HG02798 (cell line): ENCODE results near the gene KDM5A.

Source experiments
- ATAC-seq: cut with Tn5 transposase; IDR thresholded peaks from one replicate; pipeline ENCODE4 v1.9.1; 2021; ENCODE audit warnings: mild to moderate bottlenecking; ENCODE audit not compliant: unreplicated experiment, poor library complexity

Gene KDM5A

GRCh38 chr12:278046-278445 lies 111.1 kb downstream of the KDM5A start:
- no peak for ATAC-seq

DNA sequence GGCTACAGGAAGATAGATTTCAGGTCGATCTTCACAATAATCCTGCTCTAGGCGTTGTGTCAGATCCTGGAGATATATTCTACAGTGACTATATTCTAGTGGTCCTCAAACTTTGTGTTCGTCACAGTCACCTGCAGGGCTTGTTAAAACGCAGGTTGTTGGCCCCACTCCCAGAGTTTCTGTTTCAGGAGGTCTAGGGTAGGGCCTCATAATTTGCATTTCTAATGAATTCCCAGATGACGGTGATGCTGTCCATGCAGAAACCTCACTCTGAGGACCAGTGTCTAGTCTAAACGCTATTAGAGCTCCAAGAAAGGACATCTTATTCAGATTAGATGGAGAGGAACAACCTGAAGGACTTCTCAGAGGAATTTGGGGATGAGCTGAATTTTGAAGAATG lies 113.3 kb downstream of the KDM5A start:
- ATAC-seq = no peak

DNA sequence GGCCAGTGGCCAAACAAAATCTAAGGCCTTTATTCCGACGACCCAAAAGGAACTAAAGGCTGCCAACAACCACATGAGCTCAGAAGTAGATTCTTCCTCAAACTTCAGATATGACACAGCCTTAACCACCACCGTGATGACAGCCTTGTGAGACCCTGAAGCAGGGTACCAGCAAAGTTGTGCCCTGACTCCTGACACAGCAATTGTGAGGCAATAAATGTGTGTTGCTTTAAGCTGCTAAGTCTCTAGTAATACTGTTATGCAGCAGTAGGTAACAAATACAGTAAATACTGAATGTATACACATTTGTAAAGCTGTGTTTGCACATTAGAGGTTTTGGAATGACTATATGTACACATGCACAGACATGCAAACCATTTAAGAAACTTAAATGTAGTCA lies 115.7 kb downstream of the KDM5A start:
- ATAC-seq = no peak

- ATAC-seq = no peak
Observed at GRCh38 chr12:272942-273341, 116.2 kb downstream of the KDM5A start.

DNA sequence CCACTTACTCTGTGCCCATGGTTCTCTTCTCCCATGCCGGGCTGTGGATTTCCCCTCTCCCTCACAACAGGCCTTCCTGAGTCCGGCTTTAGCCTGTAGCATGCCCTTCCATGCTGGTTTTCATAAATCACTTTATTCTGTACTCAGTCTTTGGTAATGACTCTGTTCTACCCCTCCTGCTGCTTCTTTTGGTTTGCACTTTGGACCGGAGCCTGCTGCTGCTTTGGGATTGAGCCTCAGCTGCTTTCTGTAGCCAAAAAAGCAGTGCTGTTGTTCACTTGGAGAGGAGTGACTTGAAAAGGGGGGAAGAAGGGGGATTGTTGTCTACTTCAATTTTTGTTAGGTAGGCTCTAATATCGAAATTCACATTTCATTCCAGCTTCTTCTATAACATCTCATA lies 118.0 kb downstream of the KDM5A start:
- no peak for ATAC-seq

GRCh38 chr12:269191-269590 lies 119.9 kb downstream of the KDM5A start:
- ATAC-seq = no peak

DNA sequence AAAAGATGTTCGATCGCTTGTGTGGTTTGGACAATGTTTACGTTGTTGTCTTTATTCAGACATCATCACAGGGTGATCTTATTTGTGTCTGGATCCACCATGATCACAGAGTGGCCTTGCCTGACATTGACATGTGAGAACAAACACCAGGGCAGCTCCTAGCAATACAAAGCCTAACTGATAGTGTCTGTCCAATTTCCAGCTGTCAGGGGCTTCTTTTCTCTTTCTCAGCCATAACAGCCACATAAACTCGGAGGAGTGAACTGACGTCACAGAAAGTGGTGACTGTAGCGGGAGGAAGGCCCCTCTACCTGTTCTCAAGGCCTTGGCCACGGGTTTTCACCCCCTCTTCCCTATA lies 120.7 kb downstream of the KDM5A start:
- ATAC-seq = no peak

GRCh38 chr12:267581-268482 lies 121.3 kb downstream of the KDM5A start:
- no peak for ATAC-seq

DNA sequence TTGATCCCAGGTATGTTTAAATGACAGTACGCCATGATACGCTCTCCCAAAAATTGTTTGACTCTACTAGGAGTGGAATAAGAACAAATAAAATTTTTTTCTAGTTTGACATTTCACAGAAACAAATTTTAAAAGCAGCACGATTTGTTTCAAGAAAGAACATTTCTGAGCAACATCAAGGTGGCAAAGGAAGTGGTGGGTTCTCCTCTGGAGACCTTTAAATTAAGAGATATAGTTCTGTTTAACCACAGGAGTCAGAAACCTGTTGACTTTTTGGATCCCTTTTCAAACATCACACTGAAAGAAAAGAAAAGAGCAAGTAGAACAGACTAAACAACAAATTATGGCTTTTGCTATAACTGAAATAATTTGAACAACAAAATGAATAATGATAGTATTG lies 124.0 kb downstream of the KDM5A start:
- no peak for ATAC-seq

DNA sequence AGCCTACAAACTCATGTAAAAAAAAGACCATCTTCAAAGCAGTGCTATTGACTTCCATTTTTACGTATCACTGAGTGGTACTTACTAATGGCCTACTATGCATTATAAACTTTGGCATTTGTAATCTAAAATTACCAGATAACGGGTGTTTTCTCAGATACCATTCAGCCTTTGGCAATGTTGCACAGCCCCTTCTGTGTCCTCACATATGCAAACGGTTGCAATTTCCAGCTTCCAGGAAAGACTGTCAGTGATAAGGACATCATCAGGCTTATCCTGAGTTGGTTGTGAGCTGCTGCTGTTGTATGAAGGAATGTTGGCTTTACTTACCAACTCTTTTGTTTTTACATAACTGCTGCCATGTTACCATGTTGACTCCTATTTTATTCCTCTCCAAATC lies 124.9 kb downstream of the KDM5A start:
- no peak for ATAC-seq

GRCh38 chr12:263574-263973 lies 125.5 kb downstream of the KDM5A start:
- no peak for ATAC-seq

DNA sequence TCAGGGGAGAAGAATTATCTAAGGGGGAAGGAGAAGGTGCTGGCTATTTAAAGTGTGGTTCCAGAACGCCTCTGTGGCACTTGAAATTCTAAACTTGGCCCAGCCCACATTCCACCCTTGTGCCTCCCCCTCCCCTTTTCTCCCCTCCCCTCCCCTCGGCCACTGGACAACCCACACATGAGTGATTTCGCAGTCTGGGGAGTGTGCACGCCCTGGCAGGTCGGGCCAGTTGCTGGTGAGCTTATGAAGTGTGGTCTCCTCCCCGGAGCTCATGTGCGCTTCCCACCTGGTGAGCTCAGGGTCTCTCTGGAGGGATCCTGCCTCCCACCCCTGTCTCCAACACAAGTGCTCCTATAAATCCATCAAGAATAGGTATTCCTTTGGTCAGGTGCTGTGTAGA lies 126.3 kb downstream of the KDM5A start, which contains the start of gene SLC6A13:
TSS of gene SLC6A13 (minus strand) at position 20 of the 400 bp plus-strand sequence. CDS start 2,784 bp downstream, outside the sequence.
- no peak for ATAC-seq

- no peak for ATAC-seq
Observed at GRCh38 chr12:262113-262512, 127.0 kb downstream of the KDM5A start.

DNA sequence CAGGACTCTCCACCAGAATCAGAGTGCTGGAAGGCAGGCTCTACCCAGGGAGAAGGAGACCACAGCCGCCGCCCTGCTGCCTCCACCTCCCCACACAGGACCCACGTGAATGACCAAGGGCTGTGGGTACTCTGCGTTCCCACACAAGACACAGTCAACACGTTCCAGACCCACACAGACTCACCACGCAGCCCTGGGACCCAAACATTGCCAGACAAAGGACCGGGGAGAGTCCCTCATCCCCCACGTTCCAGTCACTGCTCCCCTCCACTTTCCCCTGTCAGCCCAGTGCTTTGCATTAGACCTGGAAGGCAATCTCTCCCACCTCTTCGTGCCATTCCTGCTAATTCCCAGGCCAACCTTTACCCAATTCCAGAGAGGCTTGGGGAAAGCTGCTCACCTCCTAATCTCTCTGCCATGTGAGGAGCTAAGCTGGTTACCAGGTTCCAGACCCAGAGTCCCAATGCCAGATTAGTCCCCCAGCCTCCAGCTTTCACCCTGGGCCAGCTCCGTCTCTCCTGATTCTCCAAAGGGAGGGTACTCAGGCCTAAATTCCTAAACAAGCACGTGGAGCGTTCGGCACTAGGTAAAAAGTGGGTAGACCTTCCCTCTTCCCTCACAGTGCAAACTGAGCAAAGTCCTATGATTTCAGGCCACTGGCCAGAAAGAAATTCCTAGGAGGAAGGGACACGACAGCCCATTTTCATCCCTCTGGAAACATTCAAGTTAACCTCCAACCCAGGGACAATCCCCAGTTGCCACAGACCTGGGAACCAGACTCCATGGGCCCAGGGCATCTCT lies 131.4 kb downstream of the KDM5A start:
- no peak for ATAC-seq

GRCh38 chr12:256958-257357 lies 132.2 kb downstream of the KDM5A start:
- no peak for ATAC-seq

GRCh38 chr12:256225-256624 lies 132.9 kb downstream of the KDM5A start:
- no peak for ATAC-seq

DNA sequence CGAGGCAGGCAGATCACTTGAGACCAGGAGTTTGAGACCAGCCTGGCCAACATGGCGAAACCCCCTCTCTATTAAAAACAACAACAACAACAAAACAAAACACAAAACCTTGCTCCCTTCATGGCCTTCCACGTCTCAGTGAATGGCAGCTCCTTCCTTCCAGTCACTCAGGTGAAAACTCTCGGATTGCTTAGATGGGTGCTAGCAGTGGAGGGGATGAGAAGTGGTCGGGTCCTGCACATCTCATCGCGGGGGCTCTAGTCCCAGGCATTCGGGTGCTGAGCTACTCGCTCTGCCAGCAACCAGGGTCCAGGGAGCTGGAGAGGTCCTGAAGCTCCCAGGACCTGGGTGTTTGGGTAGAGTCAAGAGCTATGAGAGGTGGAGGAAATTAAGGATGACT lies 134.2 kb downstream of the KDM5A start:
- ATAC-seq = no peak

DNA sequence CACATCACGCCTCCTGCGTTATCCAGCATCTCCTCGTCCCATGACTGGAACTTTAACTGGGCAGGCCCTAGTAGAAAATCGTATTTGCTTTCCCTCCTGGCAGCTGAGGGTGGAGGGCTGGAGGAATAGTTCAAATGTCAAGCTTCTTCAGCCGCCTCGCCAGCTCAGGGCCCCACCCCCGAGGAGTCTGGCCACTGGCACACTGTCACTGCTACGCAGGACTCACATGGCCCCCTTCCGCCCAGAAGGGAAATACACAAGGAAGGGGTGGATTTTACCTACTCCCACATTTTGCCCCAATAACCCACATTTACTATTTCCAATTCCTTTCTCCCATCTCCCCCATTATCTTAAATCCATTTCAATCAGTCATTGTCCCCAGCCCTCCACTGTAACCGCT lies 135.1 kb downstream of the KDM5A start:
- no peak for ATAC-seq

DNA sequence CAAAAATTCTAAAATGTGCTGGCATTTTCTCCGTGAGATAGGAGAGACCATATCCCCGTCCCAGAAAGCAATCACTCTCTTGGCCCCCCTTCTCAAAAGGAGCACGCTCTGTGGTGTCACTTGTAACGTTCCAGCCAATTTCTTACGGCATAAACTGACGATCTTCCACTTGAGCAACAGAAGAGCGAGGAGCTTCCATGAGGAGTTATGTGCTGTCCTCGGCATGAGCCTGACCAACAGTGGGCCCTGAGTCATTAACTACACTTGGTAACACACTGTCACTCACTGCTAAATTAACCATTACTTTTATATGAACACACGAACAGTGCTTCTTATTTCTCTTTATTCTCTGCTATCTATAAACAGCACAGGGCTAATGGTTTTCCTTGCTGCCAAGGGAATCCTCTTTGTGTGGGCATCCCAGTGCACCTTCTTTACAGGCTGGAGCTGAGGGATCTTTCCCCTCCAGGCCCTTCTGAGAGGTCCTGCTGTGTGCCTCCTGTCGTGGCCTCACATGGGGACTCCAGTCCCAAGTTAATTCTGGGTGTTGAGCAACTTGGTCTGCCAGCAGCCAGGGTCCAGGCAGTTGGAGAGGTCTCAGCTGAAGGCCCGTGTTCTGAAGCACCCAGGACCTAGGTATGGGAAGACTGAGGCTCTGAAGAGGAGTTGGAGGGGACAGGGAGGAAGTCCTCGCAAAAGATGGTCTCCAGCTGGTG lies 135.8 kb downstream of the KDM5A start:
- no peak for ATAC-seq

DNA sequence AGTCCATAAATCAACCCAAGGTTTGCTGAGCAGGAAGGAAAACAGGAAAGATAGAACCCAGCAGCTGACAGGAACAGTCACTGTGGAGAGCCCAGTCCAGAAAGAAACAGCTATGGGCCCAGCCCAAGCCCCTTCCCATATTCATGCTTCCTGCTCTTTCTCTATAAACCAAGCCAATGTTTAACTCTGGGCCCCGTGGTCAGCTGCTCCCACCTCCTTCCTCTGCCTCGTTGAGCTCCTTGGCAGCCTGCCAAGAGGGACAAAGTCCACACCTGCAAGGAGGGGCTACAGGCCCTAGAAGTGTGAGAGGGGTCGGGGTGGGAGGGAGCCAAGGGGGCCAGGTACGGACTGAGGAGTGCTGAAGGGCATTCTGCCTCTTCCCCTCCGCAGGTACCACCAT lies 136.5 kb downstream of the KDM5A start:
- ATAC-seq = no peak

DNA sequence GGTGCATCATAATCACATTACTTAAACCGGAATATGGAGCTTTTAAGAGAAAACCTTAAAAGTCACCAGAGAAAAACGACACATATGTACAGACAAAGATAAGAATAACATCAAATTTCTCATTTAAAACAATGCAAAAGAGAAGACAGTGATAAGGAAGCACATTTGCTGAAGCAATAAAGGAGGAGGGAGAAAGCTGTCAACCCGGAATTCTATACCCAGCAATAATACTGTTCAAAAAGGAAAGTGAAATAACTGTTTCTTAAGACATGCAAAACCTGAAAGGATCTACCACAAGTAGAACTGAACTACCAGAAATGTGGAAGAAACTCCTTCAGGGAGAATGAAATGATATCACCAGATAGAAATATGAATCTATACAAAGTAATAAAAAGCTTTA lies 141.8 kb downstream of the KDM5A start:
- ATAC-seq = no peak
